DMS114 treated with DMSO at 0.1 percent for 48 hours (cell line): Measurements from ENCODE around the gene SEC14L5.
"Not testable (repeated sequence)": the region's sequence is repeated elsewhere in the genome, so short reads cannot be mapped to it uniquely, and the experiment has no call there.

Source experiments
- DNase-seq: peaks from one replicate; lab custom pipeline; 2025; ENCODE audit not compliant: unreplicated experiment; lab: John Stamatoyannopoulos, UW

SEC14L5 gene

DNA sequence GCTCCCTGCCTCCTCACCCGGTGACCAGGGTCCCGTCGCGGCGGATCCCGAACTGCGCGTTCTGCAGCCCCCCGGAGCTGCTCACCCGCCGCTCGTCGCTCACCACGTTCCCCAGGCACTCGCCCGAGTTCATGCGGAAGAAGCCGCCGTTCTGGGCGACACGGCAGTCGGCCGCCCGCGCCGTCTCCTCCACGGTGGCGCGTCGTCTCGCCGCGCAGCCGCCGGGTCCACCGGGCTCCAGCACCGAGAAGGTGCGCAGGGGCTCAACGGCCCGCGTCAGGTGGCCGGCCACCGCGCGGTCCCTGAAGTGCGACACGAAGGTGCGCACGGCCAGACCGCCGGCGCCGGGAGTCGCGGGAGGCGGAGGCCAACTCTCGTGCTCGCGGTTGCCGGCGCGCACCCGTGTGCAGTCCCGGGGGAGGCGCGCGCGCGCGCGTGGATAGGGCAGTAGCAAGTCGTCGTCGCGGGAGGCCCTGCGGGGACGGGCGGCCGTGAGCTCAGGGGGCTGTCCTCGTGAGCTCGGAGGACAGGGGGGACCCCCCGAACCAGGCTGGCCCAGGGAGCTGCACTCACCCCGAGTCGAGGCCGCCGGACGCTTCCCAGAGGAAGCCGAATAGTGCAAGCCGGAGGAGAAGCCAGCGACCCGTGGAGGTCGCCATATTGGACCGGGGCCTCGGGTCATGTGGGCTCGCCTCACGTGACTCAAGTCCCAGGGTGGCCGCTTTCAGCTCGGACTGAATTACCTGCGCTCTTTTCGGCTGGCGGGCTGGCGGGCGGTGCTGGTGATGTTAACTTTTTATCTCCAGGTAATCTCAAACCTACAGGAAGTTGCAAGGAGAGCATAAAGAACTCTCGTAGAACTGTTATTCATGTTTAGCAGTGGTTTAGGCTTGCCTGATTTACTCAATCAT lies 75.4 kb downstream of the SEC14L5 start, which contains the start of gene NAGPA:
TSS of gene NAGPA (minus strand) at position 680 of the 911 bp plus-strand sequence. CDS start at position 659, 21 bp downstream.
- peak; percentile 57 for DNase-seq

DNA sequence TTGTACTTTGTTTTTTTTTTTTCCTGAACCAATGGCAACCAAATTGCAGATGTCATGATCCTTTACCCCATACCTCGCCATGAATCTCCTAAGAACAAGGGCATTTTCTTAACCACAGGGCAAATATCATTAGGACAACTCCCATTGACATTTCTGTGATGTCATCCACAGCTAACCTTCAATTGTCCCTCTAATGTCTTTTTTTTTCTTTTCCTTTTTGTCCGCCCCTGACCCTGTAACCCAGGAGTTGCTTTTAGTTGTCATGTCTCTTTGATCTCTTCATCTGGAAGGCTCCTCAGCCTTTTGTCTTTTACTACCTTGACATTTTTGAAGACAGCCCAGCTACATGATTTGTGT lies 76.0 kb downstream of the SEC14L5 start:
- no peak for DNase-seq

DNA sequence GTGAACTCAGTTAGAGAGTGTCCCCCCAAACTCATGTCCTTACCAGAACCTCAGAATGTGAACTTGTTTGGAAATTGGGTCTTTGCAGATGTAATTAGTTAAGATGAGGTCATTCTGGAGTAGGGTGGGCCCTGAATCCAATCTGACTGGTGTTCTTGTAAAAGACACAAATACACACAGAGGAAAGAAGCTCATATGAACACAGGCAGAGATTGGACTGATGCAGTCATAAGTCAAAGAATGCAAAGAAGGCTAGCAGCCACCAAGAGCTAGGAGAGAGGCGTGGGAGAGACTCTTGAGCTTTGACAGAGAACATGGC lies 77.7 kb downstream of the SEC14L5 start:
- DNase-seq = no peak

DNA sequence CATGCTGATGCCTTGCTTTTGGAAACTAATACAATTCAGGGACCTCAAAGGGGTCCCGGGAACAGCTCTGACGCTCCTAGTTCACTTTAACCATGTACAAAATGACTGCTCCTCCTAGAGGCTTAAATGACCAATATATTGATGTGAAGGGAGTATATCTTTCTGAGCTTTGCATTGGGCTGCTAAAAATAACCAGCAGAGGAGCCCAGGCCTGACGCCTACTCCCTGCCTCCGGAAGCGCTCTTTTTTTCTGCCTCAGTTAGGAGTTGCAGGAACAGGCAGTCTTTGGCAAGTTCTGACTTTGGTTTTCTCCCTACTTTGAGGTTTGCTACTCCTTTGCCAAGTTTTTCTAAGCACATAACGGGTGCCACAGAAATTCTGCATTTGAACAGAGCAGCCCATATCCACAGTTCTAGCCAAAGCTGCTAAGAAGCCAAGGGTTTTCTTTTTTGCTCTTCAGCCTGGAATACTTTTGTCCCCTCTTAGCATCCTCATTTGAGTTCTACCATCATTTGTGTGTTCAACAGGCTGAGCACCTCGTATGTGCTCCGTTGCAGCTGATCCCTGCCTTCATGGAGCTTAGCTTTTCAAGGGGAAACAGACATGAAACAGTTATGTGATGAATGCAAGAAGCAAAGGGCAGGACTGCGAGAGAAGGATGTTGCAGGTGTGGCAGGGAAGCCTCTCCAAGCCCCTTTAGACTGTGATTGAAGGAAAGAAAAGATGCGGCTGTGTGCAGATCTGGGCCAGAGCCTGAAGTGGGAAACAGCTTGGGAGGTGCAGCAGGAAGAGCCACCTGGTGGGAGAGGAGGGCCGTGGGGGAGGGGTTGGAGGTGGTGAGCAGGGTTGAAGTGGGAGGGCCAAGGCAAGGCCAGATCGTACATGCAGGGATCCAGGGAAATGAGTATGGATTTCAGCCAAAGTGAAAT lies 78.4 kb downstream of the SEC14L5 start:
- no peak for DNase-seq

DNA sequence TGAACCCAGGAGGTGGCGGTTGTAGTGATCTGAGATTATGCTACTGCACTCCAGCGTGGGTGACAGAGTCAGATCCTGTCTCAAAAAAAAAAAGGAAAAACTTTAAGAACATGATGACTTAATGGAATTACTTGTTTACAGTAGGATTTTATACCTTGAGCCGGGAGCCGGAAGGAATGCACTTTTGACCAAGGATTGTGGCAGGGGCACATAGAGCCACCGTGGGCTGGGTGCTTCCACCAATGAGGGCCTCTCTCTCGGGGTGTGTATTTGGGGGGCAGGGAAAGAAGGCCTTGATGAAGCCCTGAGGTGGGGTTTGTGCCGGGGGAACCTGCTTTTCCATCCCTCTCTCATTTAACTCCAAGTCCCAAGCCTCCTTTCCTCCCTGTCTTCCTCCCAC lies 82.3 kb downstream of the SEC14L5 start:
- DNase-seq = no peak

DNA sequence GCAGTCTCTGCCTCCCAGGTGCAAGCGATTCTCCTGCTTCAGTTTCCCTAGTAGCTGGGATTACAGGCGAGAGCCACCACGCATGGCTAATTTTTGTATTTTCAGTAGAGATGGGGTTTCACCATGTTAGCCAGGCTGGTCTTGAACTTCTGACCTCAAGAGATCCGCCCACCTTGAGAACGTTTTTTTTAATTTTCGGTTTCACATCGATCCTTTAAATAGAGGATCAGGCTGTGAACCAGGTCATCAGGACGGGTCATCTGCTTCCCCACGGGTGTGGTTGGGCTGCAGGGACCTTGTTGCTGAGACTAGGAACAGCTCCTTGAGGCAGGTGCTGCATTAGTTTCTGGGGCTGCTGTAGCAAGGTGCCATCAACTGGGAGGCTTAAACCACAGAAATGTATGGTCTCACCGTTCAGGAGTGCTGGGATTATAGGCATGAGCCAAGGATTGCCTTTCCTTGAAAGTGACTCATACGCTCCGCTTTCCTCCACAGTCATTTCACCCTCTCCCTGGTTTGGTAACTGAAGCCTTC lies 83.5 kb downstream of the SEC14L5 start:
- DNase-seq = no peak

DNA sequence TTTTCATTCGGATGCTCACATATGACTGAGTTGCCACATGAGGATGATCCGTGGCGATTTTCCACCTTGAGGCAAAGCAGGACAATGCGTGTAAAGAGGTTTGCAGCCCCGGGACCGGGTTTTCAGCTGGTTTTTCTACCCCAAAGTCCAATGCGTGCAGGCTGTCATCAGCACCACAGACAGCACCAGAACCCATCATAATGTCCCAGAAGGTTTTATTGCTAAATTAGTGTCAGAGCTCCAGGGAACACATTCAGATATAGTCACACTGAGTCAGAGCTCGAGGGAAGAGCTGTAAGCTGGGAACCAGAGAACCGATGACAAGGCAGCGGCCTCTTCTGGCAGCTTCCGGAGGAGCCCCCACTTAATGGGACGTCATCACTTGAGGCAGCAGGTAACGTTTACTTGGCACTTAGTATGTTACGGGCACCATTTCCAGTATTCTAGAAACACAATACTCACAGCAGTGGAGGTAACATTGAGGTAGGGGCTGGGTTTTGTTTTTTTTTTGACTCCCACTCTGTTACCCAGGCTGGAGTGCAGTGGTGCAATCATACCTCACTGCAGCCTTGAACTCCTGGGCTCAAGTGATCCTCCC lies 84.5 kb downstream of the SEC14L5 start:
- DNase-seq = no peak

DNA sequence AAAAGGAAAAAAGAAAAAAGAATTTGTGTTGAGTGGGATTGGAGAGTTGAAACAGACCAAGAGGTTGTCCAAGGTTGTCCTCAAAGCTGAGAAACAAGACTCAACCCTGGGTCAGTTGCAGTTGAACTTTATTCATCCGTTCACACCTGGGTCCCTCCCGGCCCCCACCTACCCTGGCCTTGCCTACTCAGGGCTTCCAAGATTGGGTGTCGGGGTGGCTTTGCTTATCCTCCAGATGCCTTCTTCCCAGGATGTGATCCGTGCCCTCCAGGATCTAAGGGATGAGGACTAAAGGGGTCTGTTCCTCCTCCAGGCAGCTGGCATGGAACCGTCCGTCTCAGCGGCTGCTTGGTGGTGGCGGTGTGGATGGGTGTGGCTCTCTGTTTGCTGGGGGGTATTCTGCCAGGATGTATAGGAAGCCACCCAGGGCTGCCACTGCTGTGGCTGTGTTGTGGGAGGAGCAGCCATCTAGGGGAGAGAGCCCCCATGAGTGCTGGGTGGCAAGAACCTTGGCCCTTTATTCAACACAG lies 85.9 kb downstream of the SEC14L5 start:
- DNase-seq = no peak

DNA sequence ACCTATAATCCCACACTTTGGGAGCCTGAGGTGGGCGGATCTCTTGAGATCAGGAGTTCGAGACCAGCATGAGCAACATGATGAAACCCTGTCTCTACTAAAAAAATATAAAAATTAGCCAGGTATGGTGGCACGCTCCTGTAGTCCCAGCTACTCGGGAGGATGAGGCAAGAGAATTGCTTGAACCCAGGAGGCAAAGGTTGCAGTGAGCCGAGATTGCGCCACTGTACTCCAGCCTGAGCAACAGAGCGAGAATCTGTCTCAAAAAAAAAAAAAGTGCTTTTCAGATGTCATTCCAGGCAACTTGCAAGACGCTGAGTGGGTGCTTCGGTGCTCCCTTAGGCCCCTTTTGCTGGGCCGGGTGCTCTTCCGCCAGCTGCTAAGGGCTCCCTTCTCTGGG lies 86.5 kb downstream of the SEC14L5 start:
- not testable (repeated sequence) for DNase-seq

DNA sequence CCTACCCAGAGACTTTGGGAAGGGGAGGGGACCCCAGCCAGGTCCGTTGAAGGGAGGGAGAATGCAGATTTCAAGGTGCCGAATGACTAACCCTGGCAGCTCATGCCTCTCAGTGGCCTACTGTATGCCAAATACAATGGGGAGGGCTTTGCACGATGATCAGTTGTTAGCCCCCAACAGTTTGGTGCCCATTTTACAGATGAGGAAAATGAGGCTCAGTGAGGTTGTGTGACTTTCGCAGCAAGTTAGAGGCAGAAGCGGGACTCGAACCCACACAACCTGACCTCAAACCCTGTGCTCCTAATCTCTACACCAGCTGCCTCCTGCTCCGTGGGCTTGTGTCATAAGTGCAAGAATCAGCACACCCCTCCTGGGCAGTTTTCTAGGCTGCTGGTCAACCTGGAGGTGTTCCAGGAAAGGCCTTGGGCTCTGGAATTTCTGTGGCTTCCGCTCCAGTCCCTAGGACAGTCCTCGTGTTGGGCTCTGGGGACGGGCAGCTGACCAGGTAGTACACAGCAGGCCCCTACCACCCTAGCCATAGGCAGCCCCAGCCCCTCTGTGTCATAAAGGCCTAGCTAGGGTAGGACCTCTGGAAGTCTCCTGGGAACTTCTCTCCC lies 87.5 kb downstream of the SEC14L5 start:
- no peak for DNase-seq

DNA sequence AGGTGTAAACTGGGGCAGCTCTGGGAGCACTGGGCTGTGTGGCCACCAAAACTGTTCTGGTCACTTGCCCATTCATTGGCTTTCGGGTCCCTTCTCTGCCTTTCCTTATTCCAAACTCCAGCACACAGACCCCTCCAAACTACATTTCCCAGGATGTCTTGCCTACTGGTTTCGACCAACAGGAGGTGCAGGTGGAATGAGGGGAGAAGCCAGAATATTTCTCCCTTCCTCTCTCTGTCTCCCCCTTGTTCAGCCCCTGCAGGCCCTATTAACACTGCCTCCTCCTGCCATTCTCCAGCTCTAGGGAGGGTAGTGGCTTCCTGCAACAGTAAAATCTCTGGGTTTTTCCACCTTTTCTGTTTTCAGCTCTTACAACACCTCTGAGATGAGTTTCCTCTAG lies 88.8 kb downstream of the SEC14L5 start:
- DNase-seq = no peak

DNA sequence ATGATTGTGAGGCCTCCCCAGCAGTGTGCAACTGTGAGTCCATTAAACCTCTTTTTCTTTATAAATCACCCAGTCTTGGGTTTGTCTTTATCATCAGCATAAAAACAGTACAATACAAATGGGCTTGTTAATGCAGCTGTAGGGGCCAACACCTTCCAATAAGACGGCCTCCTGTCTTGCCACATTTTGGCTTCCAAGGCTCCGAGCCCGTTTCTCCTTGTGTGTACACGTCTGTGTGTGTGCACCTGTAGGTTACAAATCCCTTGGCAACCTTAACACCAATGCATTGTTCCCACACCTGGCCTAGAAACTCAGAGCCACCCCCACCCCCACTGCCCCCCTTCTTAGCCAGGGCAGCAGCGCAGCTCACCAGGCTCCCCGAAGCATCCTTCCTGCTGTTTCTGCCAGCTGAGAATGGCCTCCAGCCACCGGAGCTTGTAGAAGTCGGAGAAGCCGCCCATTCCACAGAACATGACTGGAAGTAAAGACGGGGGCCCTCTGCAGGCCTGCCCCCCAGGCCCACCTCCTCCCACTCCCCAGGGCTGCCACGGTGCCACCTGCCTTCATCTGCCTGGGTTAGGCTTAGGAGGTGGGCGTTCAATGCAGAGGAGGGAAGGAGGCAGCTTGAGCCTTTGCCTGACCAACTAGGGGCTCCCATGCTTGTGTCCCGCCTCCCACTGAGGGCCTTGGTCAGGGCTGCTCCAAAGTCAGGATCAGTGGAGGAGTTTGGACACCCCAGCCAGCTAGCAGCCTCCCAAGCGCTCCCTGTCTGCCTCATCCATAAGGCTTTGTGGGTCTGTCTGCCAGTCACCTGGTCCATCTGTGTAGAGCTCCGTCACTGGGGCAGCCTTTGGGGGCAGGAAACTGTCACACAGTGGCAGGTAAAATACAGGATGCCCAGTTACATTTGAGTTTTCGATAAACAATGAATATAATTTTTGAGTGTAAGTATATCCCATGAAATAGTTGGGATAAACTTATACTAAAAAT lies 97.0 kb downstream of the SEC14L5 start:
- no peak for DNase-seq

DNA sequence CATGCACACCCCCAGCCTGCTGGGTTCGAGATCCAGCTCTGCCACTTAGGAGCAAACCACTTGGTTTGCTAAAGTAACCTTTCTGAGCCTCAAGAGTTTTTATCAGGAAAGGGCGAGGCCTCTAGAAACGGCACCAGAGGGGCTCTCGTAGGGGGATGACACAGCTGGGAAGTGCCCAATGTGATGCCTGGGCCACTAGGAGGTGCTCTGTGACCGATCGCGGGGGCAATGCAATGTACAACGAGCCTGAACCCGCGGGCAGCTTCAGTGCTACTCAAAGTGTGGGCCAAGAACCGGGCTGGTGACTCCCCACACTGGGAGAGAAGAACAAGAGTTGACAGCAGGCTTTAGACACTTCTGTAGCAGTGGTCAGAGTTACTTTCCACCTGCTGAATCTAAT lies 98.2 kb downstream of the SEC14L5 start:
- DNase-seq = no peak

DNA sequence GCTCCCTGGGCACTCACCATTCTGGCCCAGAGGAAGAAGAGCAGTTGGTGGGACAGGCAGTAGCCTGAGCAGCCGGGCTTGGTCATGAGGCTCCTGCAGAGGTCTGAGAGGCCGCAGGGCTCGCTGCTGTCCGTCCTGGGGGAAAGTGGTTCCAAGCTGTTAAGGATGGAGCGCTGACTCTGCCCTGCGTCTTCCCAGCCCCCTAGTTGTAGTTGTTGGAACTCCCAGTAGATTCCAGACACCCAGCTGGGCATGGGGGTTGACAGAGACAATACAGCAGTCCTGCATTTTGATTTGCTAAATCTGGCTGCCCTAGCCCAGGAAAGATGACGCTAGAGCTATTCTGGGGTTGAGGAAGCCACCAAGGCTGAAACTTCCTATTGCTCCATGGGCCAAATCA lies 100.3 kb downstream of the SEC14L5 start:
- DNase-seq = no peak

DNA sequence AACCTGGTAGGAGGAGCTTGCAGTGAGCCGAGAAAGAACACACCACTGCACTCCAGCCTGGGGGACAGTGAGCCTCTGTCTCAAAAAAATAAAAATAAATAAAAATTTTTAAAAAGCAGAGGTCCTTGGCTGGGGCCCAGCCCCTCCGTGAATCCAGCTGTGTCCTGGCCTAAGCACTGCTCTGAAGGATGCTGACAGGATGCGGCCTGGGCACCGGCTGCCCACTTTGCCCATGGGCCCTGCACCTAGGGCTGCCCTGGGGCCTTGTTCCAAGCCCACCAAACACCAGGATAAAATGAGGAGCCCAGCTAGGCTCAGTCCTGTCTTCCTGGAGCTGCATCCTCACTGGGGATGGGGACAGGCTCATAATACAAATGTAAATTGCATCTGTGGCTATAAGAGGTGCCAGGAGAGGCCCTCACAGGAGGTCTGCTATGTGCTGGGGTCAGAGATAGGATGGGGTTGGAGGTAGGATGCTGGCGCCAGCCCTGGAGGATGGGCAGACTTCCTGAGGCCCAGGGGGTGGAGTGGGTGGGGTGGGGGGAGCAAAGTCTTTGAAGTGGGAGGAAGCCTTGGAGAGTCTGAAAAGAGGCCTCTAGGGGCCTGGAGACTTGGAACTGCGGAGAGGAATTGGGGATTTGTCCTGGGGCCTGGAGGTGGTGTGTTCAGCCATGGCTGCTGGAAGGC lies 101.4 kb downstream of the SEC14L5 start:
- no peak for DNase-seq

DNA sequence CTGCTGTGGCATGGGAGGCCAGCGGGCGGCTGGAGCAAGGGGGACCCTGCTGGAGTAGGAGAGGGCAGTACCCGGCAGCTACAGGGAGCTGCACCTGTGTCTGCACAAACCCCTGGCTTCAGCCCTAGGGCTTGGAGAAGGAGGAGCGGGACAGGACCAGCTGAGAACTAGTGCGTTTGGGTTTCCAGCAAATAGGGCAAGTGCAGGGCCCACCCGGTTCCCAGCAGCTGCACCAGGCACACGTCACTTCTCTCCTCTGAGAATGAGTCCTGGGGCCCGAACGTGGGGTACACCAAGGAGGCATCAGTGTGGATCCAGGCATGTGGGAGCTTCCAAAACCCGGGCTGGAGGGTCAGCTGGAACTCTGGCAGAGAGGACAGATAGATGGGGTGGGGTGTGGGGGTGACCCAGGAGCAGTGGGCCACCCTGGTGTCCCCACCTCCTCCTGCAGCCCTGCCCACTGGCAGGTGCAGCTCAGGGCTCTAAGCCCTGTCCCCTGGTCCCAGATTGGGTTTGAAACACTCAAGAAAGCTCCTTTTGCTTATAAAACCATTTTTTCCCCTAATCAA lies 102.0 kb downstream of the SEC14L5 start:
- DNase-seq = no peak

DNA sequence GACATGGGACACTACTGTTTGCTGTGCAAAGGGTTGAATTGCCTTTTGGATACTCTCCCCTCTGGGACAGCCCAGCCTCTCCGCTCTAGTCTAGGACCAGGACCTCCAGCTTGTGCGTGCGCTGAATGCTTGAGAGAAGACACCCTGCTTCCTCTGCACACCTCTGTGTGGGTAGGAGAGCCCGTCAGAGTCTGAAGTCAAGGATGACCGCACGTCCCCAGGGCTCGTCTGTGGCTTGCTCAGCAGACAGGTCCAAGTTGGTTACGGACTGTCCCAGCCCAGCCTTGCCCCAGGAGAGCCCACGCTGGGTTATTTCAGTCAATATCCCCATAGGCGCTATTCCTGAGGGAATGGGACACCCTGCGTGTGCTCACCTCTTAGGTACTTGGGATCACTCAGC lies 103.9 kb downstream of the SEC14L5 start:
- DNase-seq = no peak
